ENCODE data around the gene ZSWIM8. TPM values are rescaled to one million over a fixed set of nuclear protein-coding genes. Genes with fewer than 3 reads are reported as not detected.

ZSWIM8 gene
- total and polyA plus RNA-seq, 2 experiments from 2014 or later = 63.7 to 115 TPM

DNA sequence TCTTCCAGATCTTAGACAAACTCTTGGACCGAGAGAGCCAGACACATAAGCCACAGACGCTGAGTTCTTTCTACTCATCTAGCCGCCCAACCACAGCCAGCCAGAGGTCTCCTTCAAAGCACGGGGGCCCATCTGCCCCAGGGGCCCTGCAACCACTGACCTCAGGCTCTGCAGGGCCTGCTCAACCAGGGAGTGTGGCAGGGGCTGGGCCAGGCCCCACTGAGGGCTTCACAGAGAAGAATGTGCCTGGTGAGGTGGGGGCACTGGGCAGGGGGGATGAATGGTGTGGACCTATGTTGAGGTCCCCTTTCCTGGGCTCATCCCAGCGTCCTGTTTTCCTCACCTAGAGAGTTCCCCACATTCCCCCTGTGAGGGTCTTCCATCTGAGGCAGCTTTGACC is 11.4 kb downstream of the ZSWIM8 start:
- H3K36me3 ChIP-seq = peaks cover 26% of the 10 kb centered on the region
- H3K27me3 ChIP-seq = no peaks in the 10 kb centered on the region
- H3K27ac ChIP-seq = no peak overlapping the region
- no peak overlapping the region for H3K4me3 ChIP-seq
- H3K4me1 ChIP-seq (ENCODE audit: low read depth) = no peaks in the 10 kb centered on the region
- no peak for DNase-seq (ENCODE audit: low read depth in 1 of 2, low spot score in 1 of 2)
- H3K9me3 ChIP-seq (ENCODE audit: low read depth) = no peaks in the 10 kb centered on the region
- TF ChIP-seq, protein P1, sequence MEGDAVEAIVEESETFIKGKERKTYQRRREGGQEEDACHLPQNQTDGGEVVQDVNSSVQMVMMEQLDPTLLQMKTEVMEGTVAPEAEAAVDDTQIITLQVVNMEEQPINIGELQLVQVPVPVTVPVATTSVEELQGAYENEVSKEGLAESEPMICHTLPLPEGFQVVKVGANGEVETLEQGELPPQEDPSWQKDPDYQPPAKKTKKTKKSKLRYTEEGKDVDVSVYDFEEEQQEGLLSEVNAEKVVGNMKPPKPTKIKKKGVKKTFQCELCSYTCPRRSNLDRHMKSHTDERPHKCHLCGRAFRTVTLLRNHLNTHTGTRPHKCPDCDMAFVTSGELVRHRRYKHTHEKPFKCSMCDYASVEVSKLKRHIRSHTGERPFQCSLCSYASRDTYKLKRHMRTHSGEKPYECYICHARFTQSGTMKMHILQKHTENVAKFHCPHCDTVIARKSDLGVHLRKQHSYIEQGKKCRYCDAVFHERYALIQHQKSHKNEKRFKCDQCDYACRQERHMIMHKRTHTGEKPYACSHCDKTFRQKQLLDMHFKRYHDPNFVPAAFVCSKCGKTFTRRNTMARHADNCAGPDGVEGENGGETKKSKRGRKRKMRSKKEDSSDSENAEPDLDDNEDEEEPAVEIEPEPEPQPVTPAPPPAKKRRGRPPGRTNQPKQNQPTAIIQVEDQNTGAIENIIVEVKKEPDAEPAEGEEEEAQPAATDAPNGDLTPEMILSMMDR (IDR thresholded peaks at IDR 0.05; ENCODE audit: low read depth, low read length) = no peak

DNA sequence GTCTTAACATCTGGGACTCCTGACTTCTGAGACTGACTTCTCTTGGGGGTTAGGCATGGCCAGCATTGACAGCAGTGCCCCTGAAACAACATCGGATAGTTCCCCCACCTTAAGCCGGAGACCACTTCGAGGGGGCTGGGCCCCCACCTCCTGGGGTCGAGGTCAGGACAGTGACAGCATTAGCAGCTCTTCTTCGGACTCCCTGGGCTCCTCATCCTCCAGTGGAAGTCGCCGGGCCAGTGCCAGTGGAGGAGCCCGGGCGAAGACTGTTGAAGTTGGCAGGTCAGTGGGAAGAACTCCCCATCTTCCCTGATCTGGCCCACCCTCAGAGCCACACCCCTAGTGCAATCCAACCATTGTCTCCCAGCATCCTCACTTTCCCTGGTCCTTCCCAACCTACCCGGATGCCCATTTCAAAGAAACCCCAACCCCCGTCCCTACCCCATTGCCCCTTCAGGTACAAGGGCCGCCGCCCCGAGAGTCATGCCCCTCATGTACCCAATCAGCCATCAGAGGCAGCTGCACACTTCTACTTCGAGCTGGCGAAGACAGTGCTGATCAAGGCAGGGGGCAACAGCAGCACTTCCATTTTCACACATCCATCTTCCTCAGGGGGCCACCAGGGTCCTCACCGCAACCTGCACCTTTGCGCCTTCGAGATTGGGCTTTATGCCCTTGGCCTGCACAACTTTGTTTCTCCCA is 12.1 kb downstream of the ZSWIM8 start:
- Histone ChIP-seq H3K9me3 (ENCODE audit: low read depth) (no peaks in the 10 kb centered on the region), H3K27me3 (no peaks in the 10 kb centered on the region), H3K27ac (no peak overlapping the region), H3K36me3 (peaks cover 31% of the 10 kb centered on the region), H3K4me3 (no peak overlapping the region), H3K4me1 (ENCODE audit: low read depth) (no peaks in the 10 kb centered on the region)
- DNase-seq (ENCODE audit: low read depth in 1 of 2, low spot score in 1 of 2) = no peak
- TF ChIP-seq, protein P1 (IDR thresholded peaks at IDR 0.05; ENCODE audit: low read depth, low read length) = no peak

DNA sequence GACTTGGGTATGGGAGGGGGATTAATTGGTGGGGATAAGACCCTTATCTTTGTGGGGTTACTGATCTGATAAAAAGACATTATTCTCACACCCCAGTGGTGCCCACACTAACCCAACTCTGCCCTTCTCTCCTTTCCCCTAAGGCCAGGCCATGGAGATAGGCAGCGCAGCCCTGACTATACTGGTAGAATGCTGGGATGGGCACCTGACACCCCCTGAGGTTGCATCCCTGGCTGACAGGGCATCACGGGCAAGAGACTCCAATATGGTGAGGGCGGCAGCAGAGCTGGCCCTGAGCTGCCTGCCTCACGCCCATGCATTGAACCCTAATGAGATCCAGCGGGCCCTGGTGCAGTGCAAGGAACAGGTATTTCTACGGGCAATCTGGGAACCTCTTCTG is 12.7 kb downstream of the ZSWIM8 start:
- TF ChIP-seq, protein P1 (IDR thresholded peaks at IDR 0.05; ENCODE audit: low read depth, low read length) = no peak
- H3K4me1 ChIP-seq (ENCODE audit: low read depth) = no peaks in the 10 kb centered on the region
- no peak overlapping the region for H3K27ac ChIP-seq
- H3K36me3 ChIP-seq = peaks cover 36% of the 10 kb centered on the region
- H3K27me3 ChIP-seq = no peaks in the 10 kb centered on the region
- H3K4me3 ChIP-seq = no peak overlapping the region
- H3K9me3 ChIP-seq (ENCODE audit: low read depth) = no peaks in the 10 kb centered on the region
- DNase-seq (ENCODE audit: low read depth in 1 of 2, low spot score in 1 of 2) = no peak

DNA sequence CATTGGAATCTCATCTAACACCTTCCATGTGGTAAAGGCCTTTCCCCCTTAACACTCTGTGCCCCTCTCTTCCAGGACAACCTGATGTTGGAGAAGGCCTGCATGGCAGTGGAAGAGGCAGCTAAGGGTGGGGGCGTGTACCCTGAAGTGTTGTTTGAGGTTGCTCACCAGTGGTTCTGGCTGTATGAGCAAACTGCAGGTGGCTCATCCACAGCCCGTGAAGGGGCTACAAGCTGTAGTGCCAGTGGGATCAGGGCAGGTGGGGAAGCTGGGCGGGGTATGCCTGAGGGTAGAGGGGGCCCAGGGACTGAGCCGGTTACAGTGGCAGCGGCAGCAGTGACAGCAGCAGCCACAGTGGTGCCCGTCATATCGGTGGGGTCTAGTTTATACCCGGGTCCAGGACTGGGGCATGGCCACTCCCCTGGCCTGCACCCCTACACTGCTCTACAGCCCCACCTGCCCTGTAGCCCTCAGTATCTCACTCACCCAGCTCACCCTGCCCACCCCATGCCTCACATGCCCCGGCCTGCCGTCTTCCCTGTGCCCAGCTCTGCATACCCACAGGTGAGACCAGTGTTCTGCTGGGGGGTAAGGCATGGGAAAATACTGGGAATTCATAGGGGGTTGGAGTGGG is 13.6 kb downstream of the ZSWIM8 start:
- Histone ChIP-seq H3K27me3 (no peaks in the 10 kb centered on the region), H3K9me3 (ENCODE audit: low read depth) (no peaks in the 10 kb centered on the region), H3K36me3 (peaks cover 38% of the 10 kb centered on the region), H3K4me1 (ENCODE audit: low read depth) (no peaks in the 10 kb centered on the region), H3K4me3 (no peak overlapping the region), H3K27ac (no peak overlapping the region)
- TF ChIP-seq, protein P1 (IDR thresholded peaks at IDR 0.05; ENCODE audit: low read depth, low read length) = no peak
- DNase-seq (ENCODE audit: low read depth in 1 of 2, low spot score in 1 of 2) = no peak

DNA sequence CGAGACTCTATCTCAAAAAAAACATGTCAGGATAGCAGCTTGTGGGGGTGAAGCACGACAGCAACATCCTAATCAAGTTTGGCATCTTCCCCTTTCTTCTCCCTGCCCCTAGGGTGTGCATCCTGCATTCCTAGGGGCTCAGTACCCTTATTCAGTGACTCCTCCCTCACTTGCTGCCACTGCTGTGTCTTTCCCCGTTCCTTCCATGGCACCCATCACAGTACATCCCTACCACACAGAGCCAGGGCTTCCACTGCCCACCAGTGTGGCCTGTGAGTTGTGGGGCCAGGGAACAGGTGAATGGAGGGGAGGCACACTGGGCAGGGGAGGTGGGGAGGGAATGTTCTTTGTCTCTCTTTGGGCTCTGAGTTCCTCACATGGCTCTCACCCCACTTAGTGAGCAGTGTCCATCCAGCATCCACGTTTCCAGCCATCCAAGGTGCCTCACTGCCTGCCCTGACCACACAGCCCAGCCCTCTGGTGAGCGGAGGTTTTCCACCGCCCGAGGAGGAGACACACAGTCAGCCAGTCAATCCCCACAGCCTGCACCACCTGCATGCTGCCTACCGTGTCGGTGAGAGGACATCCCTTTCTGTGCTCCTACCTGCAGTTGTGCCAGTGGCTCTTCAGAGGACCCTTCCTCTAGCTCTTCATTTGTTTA is 14.6 kb downstream of the ZSWIM8 start:
- TF ChIP-seq, protein P1 (IDR thresholded peaks at IDR 0.05; ENCODE audit: low read depth, low read length) = no peak
- Histone ChIP-seq H3K9me3 (ENCODE audit: low read depth) (no peaks in the 10 kb centered on the region), H3K36me3 (peaks cover 34% of the 10 kb centered on the region), H3K27ac (no peak overlapping the region), H3K27me3 (no peaks in the 10 kb centered on the region), H3K4me3 (no peak overlapping the region), H3K4me1 (ENCODE audit: low read depth) (no peaks in the 10 kb centered on the region)
- DNase-seq (ENCODE audit: low read depth in 1 of 2, low spot score in 1 of 2) = no peak
